ENCODE results near the gene TMTC4. TPM values are rescaled to one million over a fixed set of nuclear protein-coding genes. Genes with fewer than 3 reads are reported as not detected.

The TMTC4 gene
- total and polyA plus RNA-seq, 2 donors from 2014 or later, result 10.5 to 15.1 TPM

DNA sequence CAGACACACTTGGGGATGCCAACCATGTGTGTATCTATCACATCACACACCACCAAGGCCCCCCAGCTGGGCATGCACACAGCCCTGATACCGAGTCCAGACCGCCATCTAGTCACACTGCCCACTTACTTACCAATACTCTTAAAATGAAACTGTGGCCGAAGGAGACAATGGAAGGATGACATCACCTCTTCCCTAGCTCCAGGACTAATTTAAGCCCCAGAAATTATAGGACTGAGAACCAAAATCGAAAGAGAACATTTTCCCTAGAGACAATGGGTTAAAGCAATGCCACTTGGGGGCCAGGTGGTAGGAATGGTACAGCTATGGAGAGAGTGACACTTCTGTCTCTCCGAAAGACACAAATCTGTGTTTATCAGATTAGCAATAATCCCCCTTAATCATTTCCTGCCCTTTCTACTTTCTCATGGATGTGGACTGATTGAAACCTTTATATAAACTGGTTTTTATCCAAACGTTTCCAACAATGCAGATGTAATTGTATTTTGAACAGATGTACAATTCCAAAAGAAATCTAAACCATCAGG is 85.3 kb downstream of the TMTC4 start:
- no peak for TF ChIP-seq CTCF (IDR thresholded peaks at IDR 0.05; ENCODE audit: borderline replicate concordance, extremely low read depth, insufficient read depth)
- Histone ChIP-seq H3K36me3 (ENCODE audit: control insufficient read depth in 2 of 3, insufficient read depth in 3 of 3, low read length in 3 of 3) (no peaks in the 10 kb centered on the region), H3K4me3 (ENCODE audit: low read length in 3 of 3) (peak overlapping the region in 1 of 3 donors; percentile 36), H3K9ac (ENCODE audit: low read length in 3 of 3) (no peak overlapping the region), H3K4me1 (ENCODE audit: control insufficient read depth in 2 of 3, insufficient read depth in 2 of 3, low read depth in 1 of 3, low read length in 3 of 3) (peaks cover 0 to 3% (median 0%) of the 10 kb centered on the region in 3 donors), H3K27ac (ENCODE audit: low read depth in 2 of 2, low read length in 2 of 2) (no peak overlapping the region), H3K27me3 (ENCODE audit: control insufficient read depth, insufficient read depth, low read length) (no peaks in the 10 kb centered on the region), H3K9me3 (ENCODE audit: control insufficient read depth in 2 of 3, insufficient read depth in 1 of 3, low read length in 3 of 3) (no peaks in the 10 kb centered on the region)
- intact Hi-C loops (cut with DNase I), result no loop called here
- DNase-seq (no peak), FAIRE-seq (no peak)

DNA sequence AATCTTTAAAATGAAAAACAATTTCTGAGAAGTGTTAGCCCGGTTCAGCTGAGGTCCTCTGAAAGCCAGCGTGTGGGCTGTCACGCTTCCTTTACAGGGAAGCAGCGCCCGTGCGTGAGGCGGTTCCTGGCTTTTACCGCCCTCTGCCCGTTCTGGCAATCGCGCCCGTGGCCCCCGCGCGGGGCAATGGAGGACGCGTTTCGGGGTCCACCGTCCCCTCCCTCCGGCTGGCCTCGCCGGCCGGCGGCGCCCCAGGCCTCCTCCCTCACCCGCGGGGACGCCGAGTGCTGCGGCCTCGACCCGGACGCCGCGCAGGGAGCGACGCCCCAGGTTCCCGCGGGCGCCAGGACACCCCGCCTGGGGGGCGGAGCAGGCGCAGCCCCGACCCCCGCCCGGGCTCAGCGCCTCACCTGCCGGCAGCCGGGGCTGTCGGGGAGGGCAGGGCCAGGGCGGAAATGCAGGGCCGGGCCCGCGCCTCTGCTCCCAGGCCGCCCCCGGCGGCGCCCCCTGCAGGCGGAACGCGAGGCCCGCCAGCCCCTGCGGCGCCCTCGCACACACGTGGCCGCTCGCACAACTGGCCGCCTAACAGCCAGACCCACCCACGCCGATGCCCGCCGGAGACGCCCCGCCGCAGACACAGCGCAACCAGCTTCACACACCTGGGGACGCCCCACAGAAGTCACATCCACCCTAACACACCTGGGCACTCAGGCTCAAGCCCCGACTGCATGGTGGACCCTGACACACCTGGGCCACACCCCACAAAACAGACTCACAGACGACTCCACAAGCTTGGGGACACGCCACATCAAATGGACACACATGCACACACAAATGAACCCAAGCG is 86.0 kb downstream of the TMTC4 start, which contains the start of gene GGACT:
GGACT (minus strand) TSS at position 459 of the 847 bp plus-strand sequence. CDS start 56,198 bp downstream, outside the sequence.
- peak within 1 kb of the TSS; percentile 41 to 53 for H3K27ac ChIP-seq (ENCODE audit: low read depth in 2 of 2, low read length in 2 of 2)
- no peaks in the 10 kb centered on the region for H3K36me3 ChIP-seq (ENCODE audit: control insufficient read depth in 2 of 3, insufficient read depth in 3 of 3, low read length in 3 of 3)
- DNase-seq (peak; percentile 69 to 89 (median 85)), FAIRE-seq (no peak)
- H3K4me3 ChIP-seq (ENCODE audit: low read length in 3 of 3), result peak within 1 kb of the TSS; percentile 40 to 64 (median 60)
- no peaks in the 10 kb centered on the region for H3K9me3 ChIP-seq (ENCODE audit: control insufficient read depth in 2 of 3, insufficient read depth in 1 of 3, low read length in 3 of 3)
- no peaks in the 10 kb centered on the region for H3K27me3 ChIP-seq (ENCODE audit: control insufficient read depth, insufficient read depth, low read length)
- peaks cover 0 to 3% (median 0%) of the 10 kb centered on the region in 3 donors for H3K4me1 ChIP-seq (ENCODE audit: control insufficient read depth in 2 of 3, insufficient read depth in 2 of 3, low read depth in 1 of 3, low read length in 3 of 3)
- H3K9ac ChIP-seq (ENCODE audit: low read length in 3 of 3), result peak within 1 kb of the TSS; percentile 1 to 65 (median 29)
- intact Hi-C loops (cut with DNase I), result no loop called here
- peak; percentile 73 for TF ChIP-seq CTCF (IDR thresholded peaks at IDR 0.05; ENCODE audit: borderline replicate concordance, extremely low read depth, insufficient read depth)

GRCh38 chr13:100584896-100585295 is 89.7 kb downstream of the TMTC4 start:
- no peak for DNase-seq
- Histone ChIP-seq H3K4me1 (ENCODE audit: control insufficient read depth in 2 of 3, insufficient read depth in 2 of 3, low read depth in 1 of 3, low read length in 3 of 3) (peaks cover 0 to 3% (median 0%) of the 10 kb centered on the region in 3 donors), H3K36me3 (ENCODE audit: control insufficient read depth in 2 of 3, insufficient read depth in 3 of 3, low read length in 3 of 3) (peaks cover 0 to 7% (median 0%) of the 10 kb centered on the region in 3 donors), H3K9me3 (ENCODE audit: control insufficient read depth in 2 of 3, insufficient read depth in 1 of 3, low read length in 3 of 3) (no peaks in the 10 kb centered on the region), H3K27me3 (ENCODE audit: control insufficient read depth, insufficient read depth, low read length) (no peaks in the 10 kb centered on the region), H3K9ac (ENCODE audit: low read length in 3 of 3) (no peak overlapping the region), H3K27ac (ENCODE audit: low read depth in 2 of 2, low read length in 2 of 2) (no peak overlapping the region), H3K4me3 (ENCODE audit: low read length in 3 of 3) (no peak overlapping the region)
- no peak for FAIRE-seq
- TF ChIP-seq CTCF (IDR thresholded peaks at IDR 0.05; ENCODE audit: borderline replicate concordance, extremely low read depth, insufficient read depth), result no peak
- intact Hi-C loops (cut with DNase I), result no loop called here
